ENCODE results near the gene COL20A1.

COL20A1 gene

DNA sequence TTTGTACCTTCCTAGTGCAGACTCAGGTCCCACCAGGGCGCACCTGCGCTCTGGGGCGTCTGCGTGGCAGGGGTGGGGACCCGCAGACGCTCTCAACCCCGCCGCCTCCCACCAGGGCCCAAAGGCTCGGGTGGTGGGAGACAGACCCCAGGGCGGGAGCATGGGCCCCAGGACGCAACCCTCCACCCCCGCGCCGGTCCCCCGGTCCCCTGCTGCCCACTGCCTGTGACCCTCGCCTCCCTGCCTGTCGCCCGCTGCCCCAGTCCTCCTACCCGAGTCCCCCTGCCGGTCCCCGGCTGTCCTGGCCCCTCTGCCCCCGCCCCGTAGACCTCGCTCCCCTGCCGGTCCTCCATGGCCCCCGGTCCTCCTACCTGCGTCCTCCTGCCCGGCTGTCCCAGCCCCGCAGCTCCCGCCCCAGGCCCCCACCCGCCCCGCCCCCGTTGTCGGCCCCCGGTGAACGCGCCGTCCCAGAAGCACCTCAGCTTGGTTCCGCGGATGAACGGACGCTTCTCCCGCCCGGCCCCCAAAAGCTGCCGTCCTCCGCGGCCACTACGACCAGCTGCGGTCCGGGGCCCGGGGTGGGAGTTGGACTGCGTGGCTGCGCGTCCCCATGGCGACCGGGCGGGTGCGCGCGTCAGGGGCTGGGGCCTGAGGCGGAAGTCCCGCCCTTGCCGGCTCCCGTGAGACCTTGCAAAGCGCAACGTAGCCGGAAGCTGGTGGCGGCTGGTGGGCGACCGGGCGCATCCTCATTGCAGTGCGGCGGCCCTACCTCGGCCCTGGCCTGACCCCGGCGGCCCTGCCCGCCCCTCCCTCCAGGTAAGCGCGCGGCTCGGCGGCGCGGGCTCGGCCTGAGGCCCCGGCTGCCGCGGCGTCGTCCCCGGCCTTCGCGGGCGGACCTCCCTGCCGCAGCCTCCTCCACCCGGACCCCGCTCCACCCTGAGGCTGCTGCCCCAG, 20.6 kb upstream of the COL20A1 start, which contains the start of gene ARFGAP1:
Gene ARFGAP1, plus strand, starts transcription at position 709 of the 954 bp plus-strand sequence. CDS start 2,768 bp downstream, outside the sequence.
- TF ChIP-seq, protein P1, sequence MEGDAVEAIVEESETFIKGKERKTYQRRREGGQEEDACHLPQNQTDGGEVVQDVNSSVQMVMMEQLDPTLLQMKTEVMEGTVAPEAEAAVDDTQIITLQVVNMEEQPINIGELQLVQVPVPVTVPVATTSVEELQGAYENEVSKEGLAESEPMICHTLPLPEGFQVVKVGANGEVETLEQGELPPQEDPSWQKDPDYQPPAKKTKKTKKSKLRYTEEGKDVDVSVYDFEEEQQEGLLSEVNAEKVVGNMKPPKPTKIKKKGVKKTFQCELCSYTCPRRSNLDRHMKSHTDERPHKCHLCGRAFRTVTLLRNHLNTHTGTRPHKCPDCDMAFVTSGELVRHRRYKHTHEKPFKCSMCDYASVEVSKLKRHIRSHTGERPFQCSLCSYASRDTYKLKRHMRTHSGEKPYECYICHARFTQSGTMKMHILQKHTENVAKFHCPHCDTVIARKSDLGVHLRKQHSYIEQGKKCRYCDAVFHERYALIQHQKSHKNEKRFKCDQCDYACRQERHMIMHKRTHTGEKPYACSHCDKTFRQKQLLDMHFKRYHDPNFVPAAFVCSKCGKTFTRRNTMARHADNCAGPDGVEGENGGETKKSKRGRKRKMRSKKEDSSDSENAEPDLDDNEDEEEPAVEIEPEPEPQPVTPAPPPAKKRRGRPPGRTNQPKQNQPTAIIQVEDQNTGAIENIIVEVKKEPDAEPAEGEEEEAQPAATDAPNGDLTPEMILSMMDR (IDR thresholded peaks at IDR 0.05; ENCODE audit: low read depth, low read length, missing control alignments): no peak
- peak within 1 kb of the TSS; percentile 81 for H3K4me3 ChIP-seq (ENCODE audit: low read depth, low read length)
- DNase-seq (ENCODE audit: low read depth): peak; percentile 49

DNA sequence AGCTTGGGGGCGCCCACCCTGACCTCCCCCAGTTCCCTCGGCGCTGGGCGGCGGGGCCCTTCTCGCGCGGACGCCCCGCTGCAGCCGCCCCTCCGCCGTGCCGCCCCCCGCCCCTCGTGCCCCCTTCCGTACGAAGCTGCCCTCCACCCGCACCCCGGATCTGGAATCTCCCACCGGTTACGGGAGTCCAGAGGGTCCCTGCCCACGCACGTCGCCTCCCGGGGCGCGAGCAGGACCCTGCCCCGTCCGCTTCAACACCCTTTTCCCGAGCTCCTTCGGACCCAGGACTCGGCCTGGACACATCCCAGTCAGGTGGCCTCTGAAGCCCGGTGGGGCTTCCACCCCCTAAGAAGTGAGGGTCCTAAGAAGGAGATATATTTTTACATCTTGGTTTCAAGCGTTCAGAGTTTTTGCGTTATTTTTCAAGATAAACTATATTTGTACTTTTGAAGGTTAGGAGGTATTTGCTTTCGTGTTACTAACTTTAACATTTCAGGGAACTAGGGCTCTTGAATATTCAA, 19.9 kb upstream of the COL20A1 start:
- TF ChIP-seq, protein P1 (IDR thresholded peaks at IDR 0.05; ENCODE audit: low read depth, low read length, missing control alignments): no peak
- peak overlapping the region; percentile 81 for H3K4me3 ChIP-seq (ENCODE audit: low read depth, low read length)
- no peak for DNase-seq (ENCODE audit: low read depth)

DNA sequence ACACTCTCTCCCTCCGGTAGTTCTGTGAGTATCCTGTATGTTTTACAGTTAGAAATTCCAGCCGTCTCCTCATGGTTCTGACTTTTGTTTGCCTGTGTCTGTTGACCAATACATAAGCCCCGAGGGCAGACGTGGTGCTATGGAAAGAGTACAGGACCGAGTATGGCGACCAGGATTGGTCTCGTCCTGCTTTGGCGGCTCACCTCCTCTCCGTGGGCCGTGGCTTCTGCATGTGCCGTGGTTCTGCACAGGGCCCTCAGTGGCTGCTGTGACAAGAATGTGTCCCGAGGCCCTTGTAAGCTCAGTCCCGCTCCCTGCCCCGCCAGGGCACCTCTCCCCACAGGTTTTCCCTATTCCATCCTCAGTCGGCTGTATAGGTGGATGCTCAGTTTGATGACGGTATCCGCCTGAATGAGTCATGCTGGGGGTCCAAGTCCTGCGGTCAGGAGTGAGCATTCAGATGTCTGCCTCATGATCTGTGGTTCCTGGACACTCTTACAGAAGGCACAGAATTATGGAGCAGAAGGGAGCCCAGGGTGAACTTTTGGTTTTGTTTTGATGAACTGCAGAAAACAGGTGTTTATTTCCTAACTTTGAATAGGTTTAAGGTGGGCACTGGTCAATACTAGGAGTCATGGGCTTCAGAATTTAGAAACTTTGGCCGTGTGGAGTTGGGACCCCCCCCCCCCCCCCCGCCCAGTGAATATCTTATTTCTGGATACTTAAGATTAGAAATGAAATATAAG, 19.2 kb upstream of the COL20A1 start:
- no peak for DNase-seq (ENCODE audit: low read depth)
- TF ChIP-seq, protein P1 (IDR thresholded peaks at IDR 0.05; ENCODE audit: low read depth, low read length, missing control alignments): no peak
- H3K4me3 ChIP-seq (ENCODE audit: low read depth, low read length): peak overlapping the region; percentile 81

DNA sequence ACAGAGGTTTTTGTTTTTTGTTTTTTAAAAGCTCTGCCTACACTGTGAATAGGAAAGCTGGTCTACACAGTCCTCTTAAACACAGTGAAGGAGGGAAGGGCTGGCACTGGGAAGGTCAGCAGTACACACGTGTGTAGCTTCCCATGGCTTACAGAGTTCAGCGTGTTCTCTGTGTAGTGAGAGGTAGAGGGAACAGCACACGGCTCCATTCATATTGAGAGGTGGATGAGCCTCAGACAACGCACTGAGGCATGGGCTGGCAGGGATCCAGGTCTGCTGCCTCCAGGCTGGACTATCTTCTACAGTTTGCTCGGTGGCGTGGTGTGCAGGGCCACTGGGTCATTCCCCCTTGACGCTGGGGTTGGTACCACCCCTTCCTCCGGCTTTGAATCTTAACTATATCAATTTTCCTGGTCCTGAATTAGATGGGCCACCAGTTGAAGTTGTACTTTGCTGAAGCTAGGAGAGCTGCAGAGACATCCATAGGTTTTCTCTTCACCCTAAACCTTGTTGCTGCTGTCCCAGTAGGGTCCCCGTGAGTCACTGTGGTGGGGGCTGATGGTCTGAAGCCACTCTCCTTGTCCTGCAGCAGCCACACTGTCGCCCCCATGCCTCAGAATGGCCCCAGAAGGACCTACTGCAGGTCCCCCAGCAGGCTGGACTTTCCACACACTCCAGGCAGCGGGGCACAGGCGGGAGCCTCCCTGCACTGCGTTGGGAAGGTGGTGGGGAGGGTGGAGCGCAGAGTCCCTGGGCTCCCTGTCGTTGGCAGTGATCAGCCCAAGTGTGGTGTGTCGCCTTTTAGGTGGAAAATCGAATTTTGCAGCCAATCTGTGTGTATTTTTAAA, 18.4 kb upstream of the COL20A1 start:
- H3K4me3 ChIP-seq (ENCODE audit: low read depth, low read length): no peak overlapping the region; the same call in 1 of the 2 replicates
- TF ChIP-seq, protein P1 (IDR thresholded peaks at IDR 0.05; ENCODE audit: low read depth, low read length, missing control alignments): no peak
- no peak for DNase-seq (ENCODE audit: low read depth)

DNA sequence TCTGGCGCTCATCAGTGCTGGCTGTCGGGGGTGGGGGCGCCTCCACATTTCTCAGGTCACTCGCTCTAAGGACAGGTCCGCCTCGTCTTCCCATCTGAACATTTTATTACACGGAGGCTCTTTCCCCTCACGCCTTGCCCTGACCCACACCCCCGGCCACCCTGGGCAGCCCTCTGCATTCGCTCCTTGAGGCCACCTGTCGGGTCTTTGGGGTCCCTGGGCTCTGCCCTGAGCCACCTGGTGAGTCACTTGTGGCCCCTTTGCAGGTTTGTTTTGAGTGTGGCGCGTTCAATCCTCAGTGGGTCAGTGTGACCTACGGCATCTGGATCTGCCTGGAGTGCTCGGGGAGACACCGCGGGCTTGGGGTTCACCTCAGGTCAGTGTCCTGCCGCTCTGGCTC, 17.2 kb upstream of the COL20A1 start:
- TF ChIP-seq, protein P1 (IDR thresholded peaks at IDR 0.05; ENCODE audit: low read depth, low read length, missing control alignments): no peak
- no peak overlapping the region for H3K4me3 ChIP-seq (ENCODE audit: low read depth, low read length)
- DNase-seq (ENCODE audit: low read depth): no peak

DNA sequence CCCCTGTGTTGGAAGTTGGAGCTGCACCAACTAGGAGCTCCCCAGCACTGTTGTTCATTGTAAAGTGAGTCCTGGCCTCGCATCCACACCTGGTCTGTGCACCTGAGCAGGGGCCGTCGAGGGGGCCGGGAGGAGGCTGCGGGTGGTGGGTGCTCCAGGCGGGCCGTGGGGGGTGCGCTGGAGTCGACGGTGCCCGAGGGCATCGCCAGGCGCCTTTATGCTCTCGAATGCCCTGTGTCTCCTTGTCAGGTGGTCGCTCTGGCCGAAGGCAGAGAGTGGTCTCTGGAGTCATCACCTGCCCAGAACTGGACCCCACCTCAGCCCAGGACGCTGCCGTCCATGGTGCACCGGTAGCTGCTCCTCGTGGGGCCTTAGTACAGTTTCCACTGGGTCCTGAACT, 16.0 kb upstream of the COL20A1 start:
- H3K4me3 ChIP-seq (ENCODE audit: low read depth, low read length): no peak overlapping the region
- DNase-seq (ENCODE audit: low read depth): no peak
- TF ChIP-seq, protein P1 (IDR thresholded peaks at IDR 0.05; ENCODE audit: low read depth, low read length, missing control alignments): no peak
